Activated naive CD8-positive, alpha-beta T cell treated with anti-CD3 and anti-CD28 coated beads for 36 hours (primary cell): Measurements from ENCODE around the gene TMIGD1. TPM values are rescaled to one million over a fixed set of nuclear protein-coding genes. Genes with fewer than 3 reads are reported as not detected.
A peak's percentile ranks its signal among the peaks of the same experiment; 100 is the strongest.

Experiments
- DNase-seq: peaks from one replicate; pipeline ENCODE4 v3.0.0; 2021
- H3K27ac Mint-ChIP-seq: one replicate; pipeline ENCODE4 v1.8.0; 2022; ENCODE audit warnings: mild to moderate bottlenecking, moderate library complexity, mixed read lengths
- H3K27me3 Mint-ChIP-seq: one replicate; pipeline ENCODE4 v1.8.0; 2022; ENCODE audit warnings: mild to moderate bottlenecking, mixed read lengths
- H3K36me3 Mint-ChIP-seq: one replicate; pipeline ENCODE4 v1.8.0; 2021; ENCODE audit warnings: mild to moderate bottlenecking, mixed read lengths
- H3K4me1 Mint-ChIP-seq: one replicate; pipeline ENCODE4 v1.8.0; 2021; ENCODE audit warnings: mixed read lengths
- H3K4me3 Mint-ChIP-seq: one replicate; pipeline ENCODE4 v1.8.0; 2022; ENCODE audit warnings: mild to moderate bottlenecking, moderate library complexity, mixed read lengths
- H3K9me3 Mint-ChIP-seq: one replicate; pipeline ENCODE4 v1.8.0; 2022; ENCODE audit warnings: mixed read lengths
- total RNA-seq, 2 experiments: library from RNA; stranded (reverse); gene quantifications; one replicate each; pipeline ENCODE4 v1.2.3, GENCODE V29; 2021

The TMIGD1 gene, protein sequence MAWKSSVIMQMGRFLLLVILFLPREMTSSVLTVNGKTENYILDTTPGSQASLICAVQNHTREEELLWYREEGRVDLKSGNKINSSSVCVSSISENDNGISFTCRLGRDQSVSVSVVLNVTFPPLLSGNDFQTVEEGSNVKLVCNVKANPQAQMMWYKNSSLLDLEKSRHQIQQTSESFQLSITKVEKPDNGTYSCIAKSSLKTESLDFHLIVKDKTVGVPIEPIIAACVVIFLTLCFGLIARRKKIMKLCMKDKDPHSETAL
- total RNA-seq = not detected

GRCh38 chr17:30333503-30334360 is at the start of gene TMIGD1:
Gene TMIGD1 (minus strand): TSS chr17:30334057. CDS start chr17:30332133, 1,924 bp downstream.
- Mint-ChIP-seq H3K4me1 (peaks cover 48% of the 10 kb centered on the region), H3K27ac (peak within 1 kb of the TSS; percentile 78), H3K4me3 (peak within 1 kb of the TSS; percentile 22), H3K27me3 (no peaks in the 10 kb centered on the region), H3K36me3 (no peaks in the 10 kb centered on the region), H3K9me3 (peaks cover 4% of the 10 kb centered on the region)
- DNase-seq = no peak

- H3K27ac Mint-ChIP-seq = no peak overlapping the region
- no peaks in the 10 kb centered on the region for H3K27me3 Mint-ChIP-seq
- peaks cover 6% of the 10 kb centered on the region for H3K9me3 Mint-ChIP-seq
- no peak for DNase-seq
- peaks cover 51% of the 10 kb centered on the region for H3K4me1 Mint-ChIP-seq
- H3K4me3 Mint-ChIP-seq = no peak overlapping the region
- H3K36me3 Mint-ChIP-seq = peaks cover 17% of the 10 kb centered on the region
These were observed 48.5 kb upstream of the TMIGD1 start for GRCh38 chr17:30382345-30382744.

GRCh38 chr17:30381340-30381659 is 47.4 kb upstream of the TMIGD1 start:
- Mint-ChIP-seq H3K9me3 (peaks cover 6% of the 10 kb centered on the region), H3K27me3 (no peaks in the 10 kb centered on the region), H3K27ac (no peak overlapping the region), H3K4me1 (peaks cover 61% of the 10 kb centered on the region), H3K4me3 (peak overlapping the region; percentile 88), H3K36me3 (peaks cover 13% of the 10 kb centered on the region)
- DNase-seq = no peak

DNA sequence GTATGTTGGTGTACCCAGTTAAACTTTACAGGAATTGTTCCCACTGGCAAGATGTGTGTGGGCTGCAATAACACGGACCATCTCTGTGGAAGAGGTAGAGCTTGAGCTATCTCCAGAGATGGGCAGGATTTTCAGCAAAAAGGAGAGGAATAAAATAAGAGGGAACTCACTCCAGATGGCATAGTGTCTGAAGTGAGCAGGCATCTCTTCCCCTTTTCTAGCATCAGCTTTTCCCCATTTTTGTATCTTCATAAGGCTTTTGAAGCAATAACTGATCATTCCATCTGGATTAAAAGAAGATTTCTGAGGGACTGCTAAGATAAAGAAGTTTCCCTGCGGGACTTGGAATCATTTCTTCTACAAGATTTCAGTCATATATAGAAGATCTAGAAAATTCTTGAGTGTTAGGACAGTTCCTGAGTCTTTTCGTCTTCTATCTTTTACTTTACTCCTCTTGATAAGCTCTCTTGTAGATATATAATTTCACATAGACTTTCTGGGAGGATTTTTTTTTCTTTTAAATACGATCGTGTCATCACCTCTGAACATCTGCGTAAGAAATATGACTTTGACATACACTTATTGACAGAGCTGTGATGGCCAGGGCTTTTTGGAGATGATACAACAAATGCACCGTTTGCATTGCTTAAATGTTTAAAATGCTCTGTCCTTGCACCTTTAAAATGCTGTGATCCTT is 46.9 kb upstream of the TMIGD1 start:
- peaks cover 63% of the 10 kb centered on the region for H3K4me1 Mint-ChIP-seq
- H3K36me3 Mint-ChIP-seq = peaks cover 13% of the 10 kb centered on the region
- no peak overlapping the region for H3K27ac Mint-ChIP-seq
- peaks cover 6% of the 10 kb centered on the region for H3K9me3 Mint-ChIP-seq
- H3K4me3 Mint-ChIP-seq = peak overlapping the region; percentile 88
- no peak for DNase-seq
- no peaks in the 10 kb centered on the region for H3K27me3 Mint-ChIP-seq

DNA sequence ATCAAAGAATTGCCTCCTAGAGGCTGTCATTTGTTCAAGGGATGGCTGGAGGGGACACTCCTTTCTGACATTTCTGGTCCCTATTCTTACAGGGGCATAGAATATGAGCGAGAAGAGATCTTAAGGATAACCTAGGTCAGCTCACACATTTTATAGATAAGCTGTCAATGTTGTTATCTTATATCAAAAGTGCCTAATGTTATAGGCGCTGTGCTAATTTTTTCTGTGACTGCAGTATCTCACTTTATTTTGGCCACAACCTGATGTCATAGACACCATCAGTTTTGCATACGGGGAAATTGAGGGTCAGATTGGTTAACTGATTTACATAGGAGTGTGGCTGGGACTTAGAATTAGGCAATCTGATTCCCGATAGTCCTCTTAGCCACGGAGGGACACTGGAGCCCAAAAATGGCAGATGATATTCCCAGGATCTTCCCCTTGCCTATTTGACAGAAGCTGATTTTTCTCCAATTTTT is 46.1 kb upstream of the TMIGD1 start:
- Mint-ChIP-seq H3K9me3 (peaks cover 6% of the 10 kb centered on the region), H3K36me3 (peaks cover 8% of the 10 kb centered on the region), H3K27me3 (no peaks in the 10 kb centered on the region), H3K4me1 (peaks cover 63% of the 10 kb centered on the region), H3K4me3 (peak overlapping the region; percentile 88), H3K27ac (peak overlapping the region; percentile 80)
- no peak for DNase-seq

DNA sequence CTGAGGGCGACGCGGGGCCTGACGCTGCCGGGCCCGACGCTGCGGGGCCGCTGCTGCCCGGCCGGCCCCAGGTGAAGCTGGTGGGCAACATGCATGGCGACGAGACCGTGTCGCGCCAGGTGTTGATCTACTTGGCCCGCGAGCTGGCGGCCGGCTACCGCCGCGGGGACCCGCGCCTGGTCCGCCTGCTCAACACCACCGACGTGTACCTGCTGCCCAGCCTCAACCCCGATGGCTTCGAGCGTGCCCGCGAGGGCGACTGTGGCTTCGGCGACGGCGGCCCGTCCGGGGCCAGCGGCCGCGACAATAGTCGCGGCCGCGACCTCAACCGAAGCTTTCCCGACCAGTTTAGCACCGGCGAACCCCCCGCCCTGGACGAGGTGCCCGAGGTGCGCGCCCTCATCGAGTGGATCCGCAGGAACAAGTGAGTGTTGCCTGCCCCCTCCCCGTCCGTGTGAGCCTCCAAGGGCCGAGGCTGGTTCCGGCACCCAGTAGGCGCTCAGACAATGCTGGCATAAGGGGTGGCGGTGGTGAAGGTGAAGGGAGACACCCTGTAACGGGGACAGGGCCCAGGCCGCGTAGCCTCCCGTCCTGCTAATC is 45.5 kb upstream of the TMIGD1 start:
- Mint-ChIP-seq H3K4me1 (peaks cover 63% of the 10 kb centered on the region), H3K4me3 (peak overlapping the region; percentile 88), H3K36me3 (peaks cover 8% of the 10 kb centered on the region), H3K27ac (peak overlapping the region; percentile 80), H3K27me3 (no peaks in the 10 kb centered on the region), H3K9me3 (peaks cover 6% of the 10 kb centered on the region)
- peak; percentile 47 for DNase-seq

DNA sequence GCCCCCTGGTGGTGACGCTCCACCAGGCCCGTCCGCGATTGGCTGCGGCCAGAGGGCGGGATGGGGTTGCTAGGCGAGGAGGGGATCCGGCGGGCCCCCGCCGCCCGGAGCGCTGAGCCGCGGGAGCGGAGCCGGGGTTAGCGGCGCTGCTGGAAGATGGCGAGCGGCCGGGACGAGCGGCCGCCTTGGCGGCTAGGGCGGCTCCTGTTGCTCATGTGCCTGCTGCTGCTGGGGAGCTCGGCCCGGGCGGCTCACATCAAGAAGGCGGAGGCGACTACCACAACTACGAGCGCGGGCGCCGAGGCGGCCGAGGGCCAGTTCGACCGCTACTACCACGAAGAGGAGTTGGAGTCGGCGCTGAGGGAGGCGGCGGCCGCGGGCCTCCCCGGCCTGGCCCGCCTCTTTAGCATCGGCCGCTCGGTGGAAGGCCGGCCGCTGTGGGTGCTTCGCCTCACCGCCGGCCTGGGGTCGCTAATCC is 45.0 kb upstream of the TMIGD1 start, which contains the start of gene CPD:
CPD (plus strand) TSS at position 103 of the 478 bp plus-strand sequence; CDS start at position 157, 54 bp downstream.
- Mint-ChIP-seq H3K9me3 (peaks cover 6% of the 10 kb centered on the region), H3K27me3 (no peaks in the 10 kb centered on the region), H3K4me1 (peaks cover 58% of the 10 kb centered on the region), H3K4me3 (peak within 1 kb of the TSS; percentile 88), H3K36me3 (peaks cover 8% of the 10 kb centered on the region), H3K27ac (peak within 1 kb of the TSS; percentile 93)
- DNase-seq = peak; percentile 97

- H3K9me3 Mint-ChIP-seq = peaks cover 6% of the 10 kb centered on the region
- peaks cover 8% of the 10 kb centered on the region for H3K36me3 Mint-ChIP-seq
- H3K27me3 Mint-ChIP-seq = no peaks in the 10 kb centered on the region
- peak overlapping the region; percentile 85 for H3K4me3 Mint-ChIP-seq
- H3K27ac Mint-ChIP-seq = peak overlapping the region; percentile 93
- peaks cover 56% of the 10 kb centered on the region for H3K4me1 Mint-ChIP-seq
- DNase-seq = peak; percentile 69
These were observed 44.5 kb upstream of the TMIGD1 start for GRCh38 chr17:30378241-30378824.

- H3K4me1 Mint-ChIP-seq = peaks cover 57% of the 10 kb centered on the region
- H3K36me3 Mint-ChIP-seq = peaks cover 5% of the 10 kb centered on the region
- H3K9me3 Mint-ChIP-seq = peaks cover 6% of the 10 kb centered on the region
- H3K27ac Mint-ChIP-seq = peak overlapping the region; percentile 93
- H3K27me3 Mint-ChIP-seq = no peaks in the 10 kb centered on the region
- H3K4me3 Mint-ChIP-seq = peak overlapping the region; percentile 85
- no peak for DNase-seq
These were observed 43.9 kb upstream of the TMIGD1 start for GRCh38 chr17:30377574-30378240.

DNA sequence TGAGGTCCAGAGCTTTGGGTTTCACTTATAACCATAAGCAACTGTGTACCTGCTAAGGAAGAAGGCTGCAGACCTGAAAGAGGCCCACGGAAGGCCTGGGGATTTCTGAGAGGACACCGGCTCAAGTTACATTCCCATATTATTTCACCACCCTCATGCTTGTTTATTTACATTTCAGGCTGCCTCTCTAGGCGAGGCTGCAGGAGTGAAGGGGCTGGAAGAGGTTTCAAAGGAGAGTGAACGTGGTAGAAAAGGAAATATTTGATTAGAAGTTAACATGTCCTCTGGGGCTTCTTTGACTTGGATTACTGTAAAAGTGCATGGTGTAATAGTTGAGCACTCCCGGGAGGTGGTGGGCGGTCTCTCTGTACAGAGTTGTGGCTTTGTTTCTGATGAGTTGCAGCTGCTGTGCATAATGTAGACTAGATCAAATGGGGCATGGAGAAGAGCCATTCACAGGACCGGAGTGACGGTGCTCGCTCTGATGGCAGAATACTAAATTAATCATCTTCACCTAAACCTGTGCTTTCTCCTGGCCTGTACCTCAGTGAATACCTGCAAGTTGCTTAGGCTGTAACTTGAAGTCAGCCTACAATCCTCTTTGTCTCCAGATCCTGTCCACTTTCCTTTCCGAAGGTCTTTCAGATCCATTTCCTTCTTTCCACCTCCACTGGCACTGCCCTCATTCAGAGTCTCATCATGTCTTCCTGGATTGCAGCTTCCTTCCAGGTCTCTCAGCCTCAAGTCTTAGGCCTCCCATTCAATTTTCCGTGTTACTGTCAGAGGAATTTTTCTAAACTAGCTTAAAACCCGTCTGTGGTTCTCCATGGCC is 43.0 kb upstream of the TMIGD1 start:
- Mint-ChIP-seq H3K4me1 (peaks cover 56% of the 10 kb centered on the region), H3K36me3 (peaks cover 5% of the 10 kb centered on the region), H3K27me3 (no peaks in the 10 kb centered on the region), H3K4me3 (peak overlapping the region; percentile 16), H3K27ac (peak overlapping the region; percentile 50), H3K9me3 (peaks cover 6% of the 10 kb centered on the region)
- peak; percentile 55 for DNase-seq

DNA sequence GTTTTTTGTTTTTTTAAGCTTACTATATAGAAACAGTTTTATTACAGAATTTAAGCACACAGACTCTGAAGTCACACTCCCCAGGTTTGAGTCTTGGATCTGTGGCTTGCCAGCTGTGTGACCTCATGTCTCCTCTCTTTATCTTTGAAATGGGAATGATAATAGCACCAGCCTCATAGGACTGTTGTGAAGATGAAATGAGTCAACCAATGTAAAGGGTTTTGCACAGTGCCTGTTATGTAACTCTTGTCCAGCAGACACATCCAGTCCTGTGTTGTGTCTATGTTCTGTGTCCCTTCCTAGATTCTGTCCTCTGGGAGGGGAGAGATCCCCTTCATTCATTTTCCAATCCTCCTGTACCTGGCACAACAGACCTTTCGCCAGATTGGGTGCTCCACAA is 41.8 kb upstream of the TMIGD1 start:
- Mint-ChIP-seq H3K4me3 (no peak overlapping the region), H3K9me3 (peaks cover 6% of the 10 kb centered on the region), H3K4me1 (peaks cover 51% of the 10 kb centered on the region), H3K27ac (no peak overlapping the region), H3K36me3 (peaks cover 5% of the 10 kb centered on the region), H3K27me3 (no peaks in the 10 kb centered on the region)
- no peak for DNase-seq

- H3K9me3 Mint-ChIP-seq = peaks cover 3% of the 10 kb centered on the region
- DNase-seq = peak; percentile 31
- no peaks in the 10 kb centered on the region for H3K36me3 Mint-ChIP-seq
- peak overlapping the region; percentile 55 for H3K27ac Mint-ChIP-seq
- H3K4me1 Mint-ChIP-seq = peaks cover 54% of the 10 kb centered on the region
- H3K27me3 Mint-ChIP-seq = no peaks in the 10 kb centered on the region
- no peak overlapping the region for H3K4me3 Mint-ChIP-seq
These were observed 38.9 kb upstream of the TMIGD1 start for GRCh38 chr17:30372755-30373154.

GRCh38 chr17:30369995-30370394 is 36.1 kb upstream of the TMIGD1 start:
- peaks cover 50% of the 10 kb centered on the region for H3K4me1 Mint-ChIP-seq
- H3K27me3 Mint-ChIP-seq = no peaks in the 10 kb centered on the region
- H3K36me3 Mint-ChIP-seq = peaks cover 4% of the 10 kb centered on the region
- no peak for DNase-seq
- H3K4me3 Mint-ChIP-seq = no peak overlapping the region
- peaks cover 3% of the 10 kb centered on the region for H3K9me3 Mint-ChIP-seq
- H3K27ac Mint-ChIP-seq = no peak overlapping the region
